ENCODE results near the gene DOCK7. TPM values are rescaled to one million over a fixed set of nuclear protein-coding genes. Genes with fewer than 3 reads are reported as not detected.
A peak's percentile ranks its signal among the peaks of the same experiment; 100 is the strongest.

DOCK7 gene
- total RNA-seq, 1 donor from 2014 or later = 34.7 TPM

GRCh38 chr1:62508187-62508758 is 179.9 kb downstream of the DOCK7 start:
- intact Hi-C loops (cut with DNase I) = loop anchor here (10.0 kb wide), 1 partner anchor 237 kb away; no protein-coding TSS in a partner anchor
- DNase-seq (no peak), ATAC-seq (no peak)
- Histone ChIP-seq H3K36me3 (peaks cover 29% of the 10 kb centered on the region), H3K27me3 (no peaks in the 10 kb centered on the region), H3K4me1 (no peaks in the 10 kb centered on the region), H3K9me3 (no peaks in the 10 kb centered on the region), H3K27ac (no peak overlapping the region), H3K4me3 (no peak overlapping the region)
- TF ChIP-seq, protein P1, sequence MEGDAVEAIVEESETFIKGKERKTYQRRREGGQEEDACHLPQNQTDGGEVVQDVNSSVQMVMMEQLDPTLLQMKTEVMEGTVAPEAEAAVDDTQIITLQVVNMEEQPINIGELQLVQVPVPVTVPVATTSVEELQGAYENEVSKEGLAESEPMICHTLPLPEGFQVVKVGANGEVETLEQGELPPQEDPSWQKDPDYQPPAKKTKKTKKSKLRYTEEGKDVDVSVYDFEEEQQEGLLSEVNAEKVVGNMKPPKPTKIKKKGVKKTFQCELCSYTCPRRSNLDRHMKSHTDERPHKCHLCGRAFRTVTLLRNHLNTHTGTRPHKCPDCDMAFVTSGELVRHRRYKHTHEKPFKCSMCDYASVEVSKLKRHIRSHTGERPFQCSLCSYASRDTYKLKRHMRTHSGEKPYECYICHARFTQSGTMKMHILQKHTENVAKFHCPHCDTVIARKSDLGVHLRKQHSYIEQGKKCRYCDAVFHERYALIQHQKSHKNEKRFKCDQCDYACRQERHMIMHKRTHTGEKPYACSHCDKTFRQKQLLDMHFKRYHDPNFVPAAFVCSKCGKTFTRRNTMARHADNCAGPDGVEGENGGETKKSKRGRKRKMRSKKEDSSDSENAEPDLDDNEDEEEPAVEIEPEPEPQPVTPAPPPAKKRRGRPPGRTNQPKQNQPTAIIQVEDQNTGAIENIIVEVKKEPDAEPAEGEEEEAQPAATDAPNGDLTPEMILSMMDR (IDR thresholded peaks at IDR 0.05) = peak; percentile 62

GRCh38 chr1:62500210-62500609 is 188.0 kb downstream of the DOCK7 start:
- ATAC-seq (no peak), DNase-seq (no peak)
- H3K36me3 ChIP-seq = peaks cover 18% of the 10 kb centered on the region
- H3K27me3 ChIP-seq = no peaks in the 10 kb centered on the region
- no peak overlapping the region for H3K4me3 ChIP-seq
- TF ChIP-seq, protein P1 (IDR thresholded peaks at IDR 0.05) = no peak
- H3K9me3 ChIP-seq = no peaks in the 10 kb centered on the region
- no peak overlapping the region for H3K27ac ChIP-seq
- intact Hi-C loops (cut with DNase I) = loop anchor here (10.0 kb wide), 1 partner anchor 245 kb away; no protein-coding TSS in a partner anchor
- no peaks in the 10 kb centered on the region for H3K4me1 ChIP-seq

- ATAC-seq (no peak), DNase-seq (no peak)
- H3K4me3 ChIP-seq = no peak overlapping the region
- H3K4me1 ChIP-seq = no peaks in the 10 kb centered on the region
- H3K36me3 ChIP-seq = peaks cover 45% of the 10 kb centered on the region
- no peaks in the 10 kb centered on the region for H3K27me3 ChIP-seq
- no peaks in the 10 kb centered on the region for H3K9me3 ChIP-seq
- H3K27ac ChIP-seq = no peak overlapping the region
- intact Hi-C loops (cut with DNase I) = no loop called here
- TF ChIP-seq, protein P1 (IDR thresholded peaks at IDR 0.05) = no peak
These were observed 194.0 kb downstream of the DOCK7 start for GRCh38 chr1:62494137-62494536.

DNA sequence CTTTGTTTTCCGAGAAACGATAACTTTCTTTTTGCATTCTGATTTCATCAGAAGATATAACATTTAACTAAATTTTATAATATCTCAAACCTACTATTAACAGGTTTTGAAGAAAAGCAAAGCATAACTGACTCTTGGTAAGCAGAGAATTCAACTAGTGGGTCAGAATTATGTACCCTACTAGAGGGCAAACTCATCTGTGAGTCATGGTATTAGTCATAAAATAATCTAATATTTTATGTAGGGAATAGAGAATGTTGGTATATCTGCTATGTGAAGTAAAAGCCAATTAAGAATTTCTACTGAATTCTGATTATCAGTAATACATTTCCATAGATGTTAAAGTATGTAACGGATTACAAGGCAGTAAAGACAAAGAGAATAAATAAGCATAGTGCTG is 194.5 kb downstream of the DOCK7 start:
- peaks cover 50% of the 10 kb centered on the region for H3K36me3 ChIP-seq
- H3K9me3 ChIP-seq = no peaks in the 10 kb centered on the region
- intact Hi-C loops (cut with DNase I) = no loop called here
- no peak overlapping the region for H3K4me3 ChIP-seq
- TF ChIP-seq, protein P1 (IDR thresholded peaks at IDR 0.05) = no peak
- H3K4me1 ChIP-seq = no peaks in the 10 kb centered on the region
- DNase-seq (no peak), ATAC-seq (no peak)
- no peaks in the 10 kb centered on the region for H3K27me3 ChIP-seq
- no peak overlapping the region for H3K27ac ChIP-seq

DNA sequence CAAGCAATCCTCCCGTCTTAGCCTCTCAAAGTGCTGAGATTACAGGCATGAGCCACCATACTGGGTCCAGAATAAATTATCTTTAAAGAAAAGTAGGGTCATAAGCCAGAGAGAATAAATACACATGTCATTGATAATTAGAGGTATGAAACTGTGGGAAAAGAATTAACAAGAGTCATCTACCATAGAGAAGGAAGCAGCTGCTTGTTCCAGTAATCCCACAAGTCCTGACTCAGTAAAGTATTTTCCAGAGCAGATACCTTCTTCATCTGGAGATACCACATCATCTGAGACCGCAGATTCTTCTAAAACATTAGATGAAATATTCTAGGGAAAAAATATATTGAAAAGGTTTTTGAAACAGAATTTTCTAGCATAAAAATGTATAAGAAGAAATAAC is 195.7 kb downstream of the DOCK7 start:
- peaks cover 55% of the 10 kb centered on the region for H3K36me3 ChIP-seq
- TF ChIP-seq, protein P1 (IDR thresholded peaks at IDR 0.05) = no peak
- no peak overlapping the region for H3K4me3 ChIP-seq
- no peak overlapping the region for H3K27ac ChIP-seq
- DNase-seq (no peak), ATAC-seq (no peak)
- no peaks in the 10 kb centered on the region for H3K27me3 ChIP-seq
- intact Hi-C loops (cut with DNase I) = no loop called here
- H3K4me1 ChIP-seq = no peaks in the 10 kb centered on the region
- no peaks in the 10 kb centered on the region for H3K9me3 ChIP-seq

GRCh38 chr1:62487956-62488355 is 200.2 kb downstream of the DOCK7 start:
- no peaks in the 10 kb centered on the region for H3K27me3 ChIP-seq
- ATAC-seq = no peak
- H3K9me3 ChIP-seq = no peaks in the 10 kb centered on the region
- DNase-seq = no peak
- H3K27ac ChIP-seq = no peak overlapping the region
- H3K4me1 ChIP-seq = no peaks in the 10 kb centered on the region
- TF ChIP-seq, protein P1 (IDR thresholded peaks at IDR 0.05) = no peak
- H3K4me3 ChIP-seq = no peak overlapping the region
- peaks cover 26% of the 10 kb centered on the region for H3K36me3 ChIP-seq
- intact Hi-C loops (cut with DNase I) = no loop called here
